Hepatocyte (in vitro differentiated cells): Measurements from ENCODE around the gene CROCC2.

ENCODE experiments used
- CTCF ChIP-seq: fragments of 200-600 bp; sonication (generic); IDR thresholded peaks from 2 replicates; pipeline ENCODE4 v1.5.1; 2016; ENCODE audit warnings: antibody characterized with exemption, mild to moderate bottlenecking; ENCODE audit not compliant: poor library complexity
- EZH2phosphoT487 ChIP-seq: fragments of 200-600 bp; sonication (generic); IDR thresholded peaks from one replicate; pipeline ENCODE4 v1.6.1; 2018; ENCODE audit warnings: antibody characterized with exemption, mild to moderate bottlenecking, low read depth, moderate library complexity; ENCODE audit not compliant: unreplicated experiment, severe bottlenecking

- TF ChIP-seq CTCF (no peak), EZH2phosphoT487 (no peak)
These were observed 14.7 kb downstream of the CROCC2 start for GRCh38 chr2:240920783-240921231.
